HG03139 (cell line): ENCODE measurements around the gene MYOM1.
A peak's percentile ranks its signal among the peaks of the same experiment; 100 is the strongest.

Source experiments
- ATAC-seq: cut with Tn5 transposase; IDR thresholded peaks from one replicate; pipeline ENCODE4 v1.9.1; 2021; ENCODE audit not compliant: unreplicated experiment

MYOM1 gene

DNA sequence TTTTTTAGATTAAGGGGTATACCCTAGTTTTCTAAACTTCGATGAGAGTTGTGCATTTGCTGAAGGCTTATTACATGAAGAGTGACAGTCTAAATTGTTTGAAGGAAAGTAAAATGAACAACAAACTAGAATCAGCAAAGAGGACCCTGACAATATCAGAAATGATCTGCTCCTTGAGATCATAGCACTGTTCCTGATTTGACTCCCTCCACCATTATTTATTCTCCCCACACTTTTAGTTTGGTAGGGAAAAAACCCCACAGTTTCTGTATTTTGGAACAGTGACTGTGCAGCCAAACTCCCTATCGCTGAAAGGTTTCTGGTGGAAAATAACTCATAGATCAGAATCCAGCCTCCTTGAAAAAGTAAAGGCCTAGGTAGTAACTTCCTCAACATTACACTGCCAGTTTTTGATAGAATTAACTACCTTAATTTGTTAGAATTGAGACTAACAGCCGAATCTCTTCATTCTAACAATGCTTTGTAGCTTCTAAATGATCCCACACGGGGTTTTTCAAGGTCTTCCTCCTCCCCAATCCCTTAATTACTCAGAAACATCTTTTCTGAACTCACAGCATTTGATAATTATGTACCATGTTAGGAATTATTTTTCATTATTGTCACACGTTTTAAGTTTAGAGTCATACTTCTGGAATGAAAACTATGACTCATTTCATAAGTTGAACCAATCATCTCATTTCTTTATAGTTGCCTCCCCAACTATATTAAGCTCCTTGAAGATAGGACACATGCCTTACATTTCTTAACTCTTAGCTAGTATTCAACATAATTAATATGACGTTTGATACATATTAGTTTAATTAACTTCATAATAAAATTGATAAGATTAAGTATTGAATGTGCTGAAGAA is 30.7 kb upstream of the MYOM1 start:
- ATAC-seq: no peak

- no peak for ATAC-seq
Measured at GRCh38 chr18:3248658-3249359, 29.0 kb upstream of the MYOM1 start.

DNA sequence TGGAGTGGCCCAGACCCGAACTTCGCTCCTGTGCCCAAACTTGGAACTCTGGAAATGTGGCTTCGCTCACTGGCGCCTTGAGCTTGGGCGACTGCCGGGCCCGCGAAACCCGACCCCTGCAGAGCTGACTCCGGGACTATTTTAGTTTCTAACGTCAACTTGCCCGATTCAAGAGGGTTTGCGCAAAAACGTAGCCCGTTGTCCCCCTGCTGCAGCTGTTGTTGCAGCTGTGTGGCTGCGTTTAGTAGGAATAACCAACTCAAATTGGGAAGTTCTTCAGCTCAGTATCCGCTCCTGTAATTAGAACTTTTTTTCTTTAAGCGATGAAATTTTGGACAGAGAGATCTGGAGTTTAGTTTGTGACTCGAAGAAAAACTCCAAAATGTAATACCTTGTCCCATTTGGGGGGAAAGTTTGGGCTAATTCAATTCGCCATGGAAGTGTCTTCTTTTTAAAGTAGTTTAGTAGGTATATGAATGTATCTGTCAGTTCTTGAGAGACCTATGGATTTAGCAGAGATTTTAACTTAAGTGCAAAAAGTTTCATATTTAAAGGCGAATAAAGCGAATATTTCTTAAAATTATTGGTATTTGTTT is 28.4 kb upstream of the MYOM1 start:
- ATAC-seq: no peak

DNA sequence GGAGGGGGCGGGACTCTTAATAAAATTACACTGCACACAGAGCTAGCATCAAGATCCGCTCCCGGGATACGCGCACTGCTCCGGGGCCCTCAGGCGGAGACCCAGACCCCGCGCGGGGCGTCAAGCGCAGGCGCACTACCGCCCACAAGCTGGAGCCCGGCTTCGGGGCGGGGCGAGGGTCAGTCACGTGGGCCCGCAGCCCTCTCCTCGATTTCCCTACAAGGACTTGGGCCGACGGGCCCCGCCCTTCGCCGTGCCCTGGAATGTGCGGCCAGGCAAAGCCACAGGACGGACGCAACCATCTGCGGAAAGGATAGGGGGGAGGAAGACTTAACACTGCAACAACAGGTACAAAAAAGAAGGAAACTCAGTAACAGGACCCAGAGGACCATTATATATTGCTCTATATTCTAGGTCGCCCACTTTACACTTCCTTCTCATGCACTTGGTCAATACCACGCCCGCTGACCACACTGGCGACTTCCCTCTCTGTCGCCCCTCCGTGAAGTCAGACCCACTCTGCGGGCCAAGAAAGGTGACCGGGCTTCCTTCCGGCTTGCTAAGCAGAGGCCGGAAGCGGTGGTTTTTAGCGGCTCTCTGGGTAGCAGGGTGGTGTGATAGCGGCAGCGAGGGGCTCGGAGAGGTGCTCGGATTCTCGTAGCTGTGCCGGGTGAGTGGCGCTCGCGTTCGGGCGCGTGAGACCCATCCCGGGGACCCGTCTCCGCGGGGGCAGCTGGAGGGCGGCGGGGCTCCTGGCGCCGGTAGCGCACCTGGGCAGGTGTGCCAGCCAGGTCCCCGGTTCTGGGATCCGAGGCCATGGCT is 27.7 kb upstream of the MYOM1 start, which contains the start of gene MYL12A:
Gene MYL12A (plus strand): TSS at position 562 of the 822 bp plus-strand sequence. CDS start 5,447 bp downstream, outside the sequence.
- peak; percentile 76 for ATAC-seq

- ATAC-seq: no peak
Measured at GRCh38 chr18:3246635-3247239, 27.0 kb upstream of the MYOM1 start.

GRCh38 chr18:3245853-3246634 is 26.3 kb upstream of the MYOM1 start:
- peak; percentile 46 for ATAC-seq

DNA sequence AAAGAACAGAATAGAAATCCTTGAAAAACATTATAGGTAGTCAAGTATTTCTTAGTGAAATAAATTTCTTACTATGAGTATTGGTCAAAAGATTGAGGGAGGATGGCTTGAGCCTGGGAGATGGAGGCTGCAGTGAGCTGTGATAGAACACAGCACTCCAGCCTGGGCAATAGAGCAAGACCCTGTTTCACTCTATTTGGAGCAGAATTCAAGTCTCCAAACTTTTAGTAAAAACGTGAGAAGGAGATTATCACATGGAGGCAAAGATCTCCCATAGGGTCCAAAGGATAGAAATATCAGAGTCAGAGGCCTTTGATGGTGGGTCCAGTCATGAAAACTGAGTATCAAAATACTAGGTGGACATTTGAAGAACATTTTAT is 25.4 kb upstream of the MYOM1 start:
- no peak for ATAC-seq

GRCh38 chr18:3238742-3239141 is 19.0 kb upstream of the MYOM1 start:
- ATAC-seq: no peak

DNA sequence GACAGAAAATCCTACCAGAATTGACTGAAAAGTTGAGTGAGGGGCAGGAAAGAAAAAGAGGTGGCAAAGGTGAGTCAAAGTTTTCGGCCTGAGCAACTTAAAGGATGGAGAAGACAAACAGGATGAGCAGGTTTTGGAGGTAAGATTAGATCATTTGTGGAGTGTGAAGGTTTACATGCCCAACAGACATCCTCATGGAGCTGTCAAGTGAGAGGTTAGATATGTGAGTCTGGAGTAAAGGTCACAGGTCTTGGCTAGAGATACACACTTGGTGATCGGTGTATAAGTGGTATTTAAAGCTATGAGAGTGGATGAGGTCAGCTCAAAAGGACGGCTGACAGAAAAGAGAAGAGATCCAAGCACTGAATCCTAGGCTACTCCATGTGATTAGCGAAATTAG is 16.7 kb upstream of the MYOM1 start:
- no peak for ATAC-seq

- ATAC-seq: no peak
Measured at GRCh38 chr18:3235846-3236245, 16.1 kb upstream of the MYOM1 start.

- ATAC-seq: no peak
Measured at GRCh38 chr18:3234457-3234856, 14.7 kb upstream of the MYOM1 start.

- no peak for ATAC-seq
Measured at GRCh38 chr18:3233433-3234168, 13.8 kb upstream of the MYOM1 start.

DNA sequence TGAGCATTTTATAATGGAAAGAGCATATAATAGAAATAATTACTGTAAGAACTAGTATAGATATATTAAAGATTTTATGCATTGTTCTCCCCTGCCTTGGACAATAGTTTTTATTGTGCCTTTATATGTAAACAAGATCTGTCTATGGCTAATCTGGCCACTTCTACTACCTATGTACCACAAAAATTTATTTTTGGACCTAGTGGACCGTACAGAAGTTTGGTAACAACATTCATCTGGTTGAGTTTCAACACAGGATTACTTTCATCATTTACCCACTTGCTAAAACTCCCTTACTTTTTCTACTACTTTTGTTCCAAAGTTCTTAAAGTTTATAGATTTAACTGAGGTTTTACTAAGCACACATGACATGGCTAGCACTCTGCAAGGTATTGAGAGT is 13.2 kb upstream of the MYOM1 start:
- ATAC-seq: no peak

DNA sequence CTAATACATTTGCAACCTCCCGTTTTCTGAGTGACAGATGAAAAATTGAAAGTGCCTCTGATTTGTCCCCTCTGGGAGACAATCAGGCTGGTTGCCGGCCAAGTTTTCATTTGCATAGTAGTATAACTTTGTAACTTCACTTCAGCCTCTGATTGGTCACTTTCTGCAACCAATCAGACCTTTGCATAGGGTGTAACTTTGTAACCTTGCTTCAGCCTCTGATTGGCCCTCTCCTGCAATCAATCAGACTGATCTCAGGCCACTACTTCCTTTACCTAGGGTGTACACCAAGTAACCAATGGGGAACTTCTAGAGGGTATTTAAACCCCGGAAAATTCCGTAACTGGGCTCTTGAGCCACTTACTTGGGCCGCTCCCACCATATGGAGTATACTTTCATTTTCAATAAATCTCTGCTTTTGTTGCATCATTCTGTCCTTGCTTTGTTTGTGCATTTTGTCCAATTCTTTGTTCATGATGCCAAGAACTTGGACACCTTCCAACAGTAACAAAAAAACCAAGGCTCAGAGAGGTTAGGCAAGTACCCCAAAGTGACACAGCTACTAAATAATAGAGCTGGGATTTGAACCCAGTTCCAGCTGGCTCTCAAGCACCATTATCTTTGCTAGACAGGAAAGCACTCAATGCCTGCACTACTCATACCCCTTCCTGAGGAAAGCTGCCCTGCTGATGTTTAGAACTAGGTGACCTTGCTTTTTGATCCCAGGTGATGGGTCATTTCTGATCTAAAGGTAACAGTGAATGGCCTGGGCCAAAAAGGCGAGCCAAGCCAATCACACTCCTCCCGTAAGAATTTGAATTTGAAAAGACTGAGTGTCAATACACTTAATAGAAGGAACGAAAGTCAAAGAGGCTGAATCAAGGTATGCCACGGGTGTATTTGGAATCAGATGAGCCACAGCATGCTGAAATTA is 10.9 kb upstream of the MYOM1 start:
- ATAC-seq: no peak

DNA sequence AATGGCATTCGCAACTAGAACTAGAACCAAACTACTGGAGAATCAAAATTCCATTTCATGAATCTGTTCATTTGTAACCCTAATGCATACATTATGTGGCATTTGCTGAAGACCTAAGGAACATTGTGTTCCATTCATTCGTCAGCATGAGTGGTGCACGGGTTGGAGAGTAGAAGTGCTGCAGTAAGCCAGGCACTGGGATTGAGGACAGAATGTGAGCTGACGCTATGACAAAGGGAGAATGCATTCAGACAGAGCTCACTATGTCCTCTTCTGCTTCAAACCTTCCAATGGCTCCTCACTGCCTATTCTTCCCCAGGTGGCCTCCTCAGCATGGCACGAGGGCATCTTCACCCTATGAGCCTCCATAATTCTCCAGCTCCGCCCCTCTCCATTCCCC is 6.3 kb upstream of the MYOM1 start:
- no peak for ATAC-seq

DNA sequence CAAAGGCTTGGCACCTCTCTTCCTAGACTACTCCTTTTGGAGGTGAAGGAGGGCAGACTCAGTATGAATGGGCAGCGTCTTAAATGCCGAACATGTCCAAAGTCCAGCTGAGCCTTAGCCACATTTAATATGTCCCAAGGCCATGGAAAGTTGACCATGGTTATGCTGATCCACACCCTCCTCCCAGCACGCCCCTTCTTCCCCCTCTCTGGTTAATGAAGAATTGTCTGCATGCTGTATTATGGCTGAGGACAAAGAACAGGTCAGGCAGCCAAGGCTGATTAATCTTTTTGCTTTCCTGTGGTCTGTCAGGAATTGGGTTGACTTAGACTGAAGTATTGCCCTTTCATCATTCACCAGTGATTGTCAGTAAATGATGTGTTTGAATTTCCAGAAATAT is 5.8 kb upstream of the MYOM1 start:
- ATAC-seq: no peak

GRCh38 chr18:3224223-3224622 is 4.5 kb upstream of the MYOM1 start:
- no peak for ATAC-seq

GRCh38 chr18:3223356-3223755 is 3.6 kb upstream of the MYOM1 start:
- ATAC-seq: no peak
